Adrenal gland (tissue), 12 donors: ENCODE data around the gene SIK2. TPM values are rescaled to one million over a fixed set of nuclear protein-coding genes. Genes with fewer than 3 reads are reported as not detected.

Source experiments
- DNase-seq, 7 donors: peaks; one replicate each; pipeline ENCODE4 v3.0.0-alpha.2; 2019 to 2020
- H3K27ac ChIP-seq, 5 donors: fragments of 200-600 bp; sonication (generic) in 4 of 5; 1 replicate in 3 of 5; 2 replicates in 2 of 5; pipeline versions ENCODE4 v1.5.1 to v1.8.0; 2016 to 2020; ENCODE audit warnings: mild to moderate bottlenecking in 1 of 5
- H3K27me3 ChIP-seq: fragments of 200-600 bp; 2 replicates; pipeline ENCODE4 v1.8.0; 2021
- H3K36me3 ChIP-seq, 2 donors: fragments of 200-600 bp; replicated peaks in 1 of 2; 1 replicate in 1 of 2; 2 replicates in 1 of 2; pipeline versions ENCODE4 v1.5.1 to v1.8.0; 2018 to 2022
- H3K4me1 ChIP-seq, 2 donors: fragments of 200-600 bp; replicated peaks in 1 of 2; 1 replicate in 1 of 2; 2 replicates in 1 of 2; pipeline versions ENCODE4 v1.5.1 to v1.8.0; 2018 to 2021
- H3K4me3 ChIP-seq, 4 donors: fragments of 200-600 bp; sonication (generic) in 3 of 4; one replicate each; pipeline ENCODE4 v1.5.1; 2016 to 2018
- H3K9me3 ChIP-seq, 3 donors: fragments of 200-600 bp; sonication (generic) in 1 of 3; replicated peaks in 1 of 3; 1 replicate in 2 of 3; 2 replicates in 1 of 3; pipeline versions ENCODE4 v1.5.1 to v1.8.0; 2016 to 2021
- POLR2A ChIP-seq, 2 donors: fragments of 450-650 bp; IDR thresholded peaks; one replicate each; pipeline ENCODE4 v1.6.1; 2017; ENCODE audit warnings: antibody characterized with exemption in 2 of 2, mild to moderate bottlenecking in 2 of 2, moderate library complexity in 1 of 2
- WGBS, 4 donors: extraction: QIAGEN DNeasy Blood & Tissue Kit in 2 of 4; methylation state at CpG; one replicate each; pipeline versions ENCODE4 v1.1.5 to v1.1.7; 2013 to 2017; 5-methylcytosine and 5-hydroxymethylcytosine counted together
- intact Hi-C, 2 donors: fragments of 100-400 bp; cut with DNase I; formaldehyde crosslinking; loops; one replicate each; pipeline versions ENCODE4 v1.14.1 to v1.15.0; 2022 to 2023
- polyA plus RNA-seq, 3 donors: library from polyadenylated mRNA; stranded (reverse); fragments of 200-250 nt in 2 of 3; fragments of 350-450 nt in 1 of 3; fragmentation: Illumina TruSeq in 1 of 3; extraction: RNeasy Lipid Tissue Mini Kit (QIAGEN cat#74804) in 1 of 3; gene quantifications; one replicate each; pipeline ENCODE4 v1.2.3, GENCODE V29; 2013 to 2014
- total RNA-seq, 9 donors: library from RNA; depleted of rRNA in 4 of 9; stranded (reverse); fragments of >200 nt in 4 of 9; fragments of 120-200 nt in 1 of 9; fragmentation: NEBNext Ultra II Directional in 1 of 9; extraction: Animal tissue kit (Norgen Biotek cat#: 25700) in 1 of 9; gene quantifications; one replicate each; pipeline versions ENCODE4 v1.1.0 to v1.2.4, GENCODE V29; 2013 to 2023
- TF ChIP-seq, protein P1 (sequence below), 6 experiments: fragments of 450-650 bp in 4 of 6; fragments of 200-600 bp in 2 of 6; sonication (generic) in 1 of 6; IDR thresholded peaks; 1 replicate in 5 of 6; 2 replicates in 1 of 6; pipeline versions ENCODE4 v1.5.1 to v1.8.0; 2016 to 2021; ENCODE audit warnings: antibody characterized with exemption in 6 of 6, mild to moderate bottlenecking in 2 of 6, moderate library complexity in 1 of 6
- donor health status: healthy with polysubstance abuse.
- donor health status: Bipolar disorder and iron deficiency.
- donor health status: DM: yes; HTN: yes; CAD: no.
- donor health status: DM: no; HTN: no; CAD: no.
- donor health status: DM: no; HTN: no; CAD: no.
- donor health status: DM: yes; HTN: yes; CAD: no.

SIK2 gene
- total and polyA plus RNA-seq, 12 donors, result 7.6 to 33.0 (median 25.3) TPM

DNA sequence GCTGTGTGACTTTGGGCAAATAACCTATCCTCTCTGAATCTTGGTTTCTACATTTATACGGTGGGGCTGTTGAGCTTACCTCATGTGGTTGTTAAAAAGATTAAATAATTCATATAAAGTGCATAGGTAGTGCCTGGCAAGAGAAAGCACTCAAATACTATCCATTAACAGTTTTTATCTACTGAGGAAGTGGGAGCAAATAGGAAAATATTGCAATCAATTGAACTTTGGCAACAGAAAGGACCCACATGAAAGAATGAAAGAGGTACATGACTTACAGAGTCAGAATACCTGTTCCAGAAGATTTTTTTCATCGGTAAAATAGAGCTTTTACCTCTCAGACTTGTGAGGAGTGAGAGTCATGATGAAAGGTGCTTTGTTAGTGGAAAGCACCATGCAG lies 170.3 kb downstream of the SIK2 start:
- 85 to 95% (median 90%) methylated on average over 2 of the region's 2 CpGs for WGBS, 4 donors
- Histone ChIP-seq H3K27me3 (no peaks in the 10 kb centered on the region), H3K27ac (no peak overlapping the region), H3K36me3 (no peaks in the 10 kb centered on the region), H3K4me3 (no peak overlapping the region), H3K9me3 (no peaks in the 10 kb centered on the region), H3K4me1 (peaks cover 0 to 13% of the 10 kb centered on the region in 2 donors)
- intact Hi-C loops, result loop anchor here in 1 of 2 donors (10.0 kb wide), 1 partner anchor 62 kb away; no protein-coding TSS in a partner anchor
- no peak for DNase-seq
- TF ChIP-seq, protein P1, sequence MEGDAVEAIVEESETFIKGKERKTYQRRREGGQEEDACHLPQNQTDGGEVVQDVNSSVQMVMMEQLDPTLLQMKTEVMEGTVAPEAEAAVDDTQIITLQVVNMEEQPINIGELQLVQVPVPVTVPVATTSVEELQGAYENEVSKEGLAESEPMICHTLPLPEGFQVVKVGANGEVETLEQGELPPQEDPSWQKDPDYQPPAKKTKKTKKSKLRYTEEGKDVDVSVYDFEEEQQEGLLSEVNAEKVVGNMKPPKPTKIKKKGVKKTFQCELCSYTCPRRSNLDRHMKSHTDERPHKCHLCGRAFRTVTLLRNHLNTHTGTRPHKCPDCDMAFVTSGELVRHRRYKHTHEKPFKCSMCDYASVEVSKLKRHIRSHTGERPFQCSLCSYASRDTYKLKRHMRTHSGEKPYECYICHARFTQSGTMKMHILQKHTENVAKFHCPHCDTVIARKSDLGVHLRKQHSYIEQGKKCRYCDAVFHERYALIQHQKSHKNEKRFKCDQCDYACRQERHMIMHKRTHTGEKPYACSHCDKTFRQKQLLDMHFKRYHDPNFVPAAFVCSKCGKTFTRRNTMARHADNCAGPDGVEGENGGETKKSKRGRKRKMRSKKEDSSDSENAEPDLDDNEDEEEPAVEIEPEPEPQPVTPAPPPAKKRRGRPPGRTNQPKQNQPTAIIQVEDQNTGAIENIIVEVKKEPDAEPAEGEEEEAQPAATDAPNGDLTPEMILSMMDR (IDR thresholded peaks at IDR 0.05), result no peak
- no peak for TF ChIP-seq POLR2A (IDR thresholded peaks at IDR 0.05)

DNA sequence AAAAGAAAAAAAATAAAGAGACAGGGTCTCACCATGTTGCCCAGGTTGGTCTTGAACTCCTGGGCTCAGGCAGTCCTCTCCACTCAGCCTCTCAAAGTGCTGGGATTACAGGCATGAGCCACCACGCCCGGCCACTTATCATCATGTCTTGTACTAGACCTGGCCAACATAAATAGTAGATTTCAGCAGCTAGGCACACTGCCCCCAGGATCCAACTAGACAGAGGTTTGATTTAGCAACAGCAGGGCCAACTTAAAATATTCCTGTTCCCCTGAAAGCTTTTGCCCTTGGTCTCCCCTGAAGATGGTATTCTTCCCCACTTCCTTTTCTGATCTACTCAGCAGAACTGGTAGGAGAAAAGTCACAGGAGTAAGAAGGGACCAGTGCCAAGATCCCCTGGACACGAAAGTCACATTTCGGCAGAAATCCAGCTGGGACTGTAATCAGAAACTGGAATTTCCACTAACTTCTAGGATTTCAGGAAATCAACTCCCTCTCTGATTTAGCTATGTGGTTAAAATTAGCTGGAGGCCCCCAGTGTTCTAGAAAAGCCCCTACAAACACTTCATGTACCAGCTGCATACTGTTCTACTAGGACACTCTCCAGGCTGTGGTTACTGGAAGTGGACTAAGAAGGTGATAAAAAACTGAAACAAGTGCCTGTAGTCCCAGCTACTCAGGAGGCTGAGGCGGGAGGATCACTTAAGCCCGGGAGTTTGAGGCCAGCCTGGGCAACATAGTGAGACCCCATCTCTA lies 172.9 kb downstream of the SIK2 start:
- H3K4me3 ChIP-seq, result no peak overlapping the region
- intact Hi-C loops, result loop anchor here (5.0 to 10.0 kb wide), 2 partner anchors 60 to 173 kb away; partner anchors contain the start of gene SIK2 (in 2 of the 2)
- TF ChIP-seq, protein P1 (IDR thresholded peaks at IDR 0.05), result no peak
- no peak for TF ChIP-seq POLR2A (IDR thresholded peaks at IDR 0.05)
- peak in 4 of 7 donors; percentile 35 to 41 (median 35) for DNase-seq
- no peaks in the 10 kb centered on the region for H3K27me3 ChIP-seq
- no peaks in the 10 kb centered on the region for H3K36me3 ChIP-seq
- H3K9me3 ChIP-seq, result no peaks in the 10 kb centered on the region
- 59 to 77% (median 66%) methylated on average over 6 of the region's 6 CpGs for WGBS, 4 donors
- peaks cover 0 to 13% of the 10 kb centered on the region in 2 donors for H3K4me1 ChIP-seq
- peak overlapping the region in 2 of 5 donors; percentile 27 to 43 for H3K27ac ChIP-seq

DNA sequence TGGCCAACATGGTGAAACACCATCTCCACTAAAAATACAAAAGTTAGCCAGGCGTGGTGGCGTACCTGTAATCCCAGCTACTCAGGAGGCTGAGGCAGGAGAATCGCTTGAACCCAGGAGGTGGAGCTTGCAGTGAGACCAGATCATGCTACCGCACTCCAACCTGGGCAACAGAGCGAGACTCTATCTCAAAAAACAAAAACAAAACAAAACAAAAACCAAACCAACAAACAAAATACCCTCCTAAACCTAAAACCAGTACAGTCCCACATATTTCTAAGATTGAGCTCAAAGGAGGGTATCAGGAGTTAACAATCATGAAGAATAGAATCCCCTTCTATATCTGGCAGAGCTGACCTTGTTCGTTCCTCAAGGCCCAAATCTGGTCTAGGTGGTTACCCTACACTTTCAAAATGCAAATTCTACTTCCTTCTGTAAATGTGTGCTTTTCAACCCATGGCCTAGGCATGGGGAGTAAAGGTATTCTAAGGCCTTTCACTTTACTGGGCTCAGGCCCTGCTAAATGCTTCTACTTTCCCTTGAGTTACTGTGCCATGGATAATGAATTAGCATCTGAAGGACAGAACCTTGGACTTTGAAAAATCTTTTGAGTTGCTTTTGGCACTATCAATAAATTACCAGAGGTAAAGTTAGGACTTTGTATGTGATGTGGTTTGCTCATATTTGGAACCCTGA lies 174.3 kb downstream of the SIK2 start:
- Histone ChIP-seq H3K9me3 (no peaks in the 10 kb centered on the region), H3K27me3 (no peaks in the 10 kb centered on the region), H3K4me1 (peaks cover 0 to 13% of the 10 kb centered on the region in 2 donors), H3K36me3 (no peaks in the 10 kb centered on the region), H3K4me3 (no peak overlapping the region), H3K27ac (peak overlapping the region in 3 of 5 donors; percentile 32 to 73 (median 43))
- 82 to 87% (median 84%) methylated on average over 6 of the region's 6 CpGs for WGBS, 4 donors
- no peak for DNase-seq
- intact Hi-C loops, result loop anchor here (5.0 to 10.0 kb wide), 2 partner anchors 58 to 174 kb away; partner anchors contain the start of gene SIK2 (in 2 of the 2)
- TF ChIP-seq, protein P1 (IDR thresholded peaks at IDR 0.05), result no peak
- TF ChIP-seq POLR2A (IDR thresholded peaks at IDR 0.05), result no peak
